GM18526 (cell line): ENCODE results near the gene PDHA1.

Source experiments
- POLR2A ChIP-seq: IDR thresholded peaks from 3 replicates; pipeline ENCODE4 v1.6.1; 2011; ENCODE audit not compliant: insufficient read length; ENCODE audit errors: extremely low read depth

The PDHA1 gene

DNA sequence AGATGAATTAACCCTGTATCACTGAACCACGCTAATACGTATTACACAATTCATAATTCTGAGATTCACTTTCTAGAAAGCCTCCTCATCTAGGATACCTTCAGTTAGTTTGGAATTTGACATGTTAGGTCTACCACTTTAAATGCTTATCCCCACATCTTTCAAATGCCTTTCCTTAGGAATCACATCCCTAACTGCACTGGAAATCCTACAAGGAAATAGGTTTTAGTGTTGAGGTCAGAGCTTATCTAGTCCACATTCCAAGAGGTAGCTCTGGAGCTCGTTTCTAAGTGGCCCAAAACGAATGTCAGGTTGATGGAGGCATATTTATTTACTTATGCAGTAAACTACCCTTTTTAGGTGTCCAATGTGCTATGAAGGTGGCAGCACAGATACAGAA, 18.0 kb downstream of the PDHA1 start:
- no peak for TF ChIP-seq POLR2A

DNA sequence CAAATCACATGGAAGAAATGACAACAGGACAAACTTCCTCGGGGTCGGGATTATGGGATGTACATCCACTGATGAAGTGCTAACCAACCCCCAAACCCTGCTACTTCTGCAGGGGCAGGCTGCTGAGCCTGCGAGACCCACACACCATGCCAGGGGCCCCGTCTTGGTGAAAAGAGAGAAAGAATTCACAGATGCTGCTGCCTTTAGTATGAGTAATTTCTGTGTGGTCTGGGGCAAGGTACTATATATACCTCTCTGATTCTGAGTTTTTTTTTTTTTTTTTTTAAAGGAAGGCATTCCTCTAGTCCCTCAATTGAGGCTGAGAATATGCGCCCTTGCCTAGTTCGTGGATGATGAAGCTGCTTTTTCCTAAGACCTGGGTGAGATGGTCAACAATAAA, 24.8 kb downstream of the PDHA1 start:
- TF ChIP-seq POLR2A, result no peak

- TF ChIP-seq POLR2A, result no peak
Measured at GRCh38 chrX:19370061-19370460, 26.3 kb downstream of the PDHA1 start.

GRCh38 chrX:19372170-19372546, 28.4 kb downstream of the PDHA1 start:
- no peak for TF ChIP-seq POLR2A

DNA sequence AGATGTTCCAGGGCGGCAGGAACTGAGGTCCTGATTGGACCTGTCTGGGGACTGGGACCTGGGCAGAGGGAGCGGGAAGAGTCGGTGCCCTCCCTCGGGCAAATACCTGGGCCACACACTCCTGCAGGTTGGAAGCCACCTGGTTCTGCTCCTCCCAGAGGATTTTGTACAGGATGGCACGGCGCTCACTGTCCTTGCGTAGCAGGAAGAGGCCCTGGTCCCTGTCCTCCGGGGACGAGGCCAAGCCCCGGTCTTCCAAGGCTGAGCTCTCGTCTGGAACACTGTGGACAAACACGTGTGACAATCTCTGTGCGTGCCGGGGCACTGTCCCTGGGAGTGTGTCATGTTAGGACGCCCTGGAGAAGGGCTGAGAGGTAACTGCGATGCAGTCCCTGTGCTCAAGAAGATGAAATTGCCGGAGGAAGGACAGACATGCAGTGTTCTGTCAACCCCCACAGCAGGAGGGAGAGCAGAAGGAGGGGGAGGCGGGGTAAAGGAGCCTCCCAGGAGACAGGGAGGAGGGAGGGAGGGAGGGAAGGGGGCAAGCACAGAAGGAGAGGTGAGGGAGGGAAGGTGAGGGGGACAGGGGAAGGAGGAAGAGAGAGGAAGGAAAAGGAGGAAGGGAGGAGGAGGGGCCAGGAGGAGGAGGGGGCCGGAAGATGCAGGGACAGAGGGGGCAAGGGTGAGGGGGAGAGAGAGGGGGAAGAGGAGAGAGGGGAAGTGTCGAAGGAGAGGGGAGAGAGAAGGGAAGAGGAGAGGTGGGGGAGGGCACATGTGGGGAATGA, 29.0 kb downstream of the PDHA1 start:
- TF ChIP-seq POLR2A, result no peak

GRCh38 chrX:19373351-19373891, 29.7 kb downstream of the PDHA1 start:
- TF ChIP-seq POLR2A, result no peak

- TF ChIP-seq POLR2A, result no peak
Measured at GRCh38 chrX:19375546-19375945, 31.8 kb downstream of the PDHA1 start.

GRCh38 chrX:19377799-19378198, 34.1 kb downstream of the PDHA1 start:
- TF ChIP-seq POLR2A, result no peak

GRCh38 chrX:19381326-19381725, 37.6 kb downstream of the PDHA1 start:
- TF ChIP-seq POLR2A, result no peak

DNA sequence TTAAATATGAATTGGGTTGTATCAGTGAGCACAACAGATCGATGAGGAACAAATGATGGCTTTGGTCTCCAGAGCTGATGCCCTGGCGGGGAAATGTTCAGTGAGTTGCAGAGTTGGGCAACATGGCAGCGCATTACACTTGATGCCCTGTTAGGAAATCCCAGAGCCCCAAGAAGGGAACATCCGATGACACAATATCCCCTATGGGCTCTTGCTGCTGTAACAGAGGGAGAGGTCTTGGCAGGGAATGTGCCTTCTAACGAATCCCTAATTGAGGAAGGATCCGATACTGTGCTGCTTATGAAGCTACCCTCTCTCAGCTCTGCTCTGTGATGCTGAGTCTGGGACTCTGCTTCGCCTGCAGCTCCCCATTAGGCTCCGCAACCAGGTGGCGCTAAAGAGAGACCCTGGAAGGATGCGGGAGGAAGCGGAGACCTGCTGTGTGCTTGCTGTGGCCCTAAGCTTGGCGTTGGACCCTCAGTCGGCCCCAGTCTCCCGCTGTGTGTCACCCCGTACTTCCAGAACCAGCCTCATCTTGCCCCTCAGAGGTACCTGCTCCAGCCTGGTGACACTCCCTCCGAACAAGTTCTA, 38.9 kb downstream of the PDHA1 start:
- TF ChIP-seq POLR2A, result no peak

DNA sequence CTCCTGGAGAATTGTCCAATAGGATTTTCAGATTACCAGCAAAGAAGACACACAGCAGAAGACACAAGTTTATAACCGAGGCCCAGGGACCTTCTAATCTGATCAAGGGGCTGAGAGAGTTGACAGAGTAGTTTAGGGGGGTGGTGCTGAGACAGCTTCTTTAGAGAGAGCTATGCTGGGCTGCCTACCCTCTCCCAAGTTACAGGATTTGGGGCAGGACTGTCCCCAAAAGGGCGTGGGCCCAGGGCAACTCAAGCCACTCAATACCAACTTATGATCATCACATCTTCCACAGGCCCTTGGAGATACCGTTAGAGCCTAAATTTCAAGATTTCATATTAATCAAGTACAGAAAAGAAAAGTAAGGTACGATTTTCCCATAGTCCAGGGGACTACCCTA, 43.0 kb downstream of the PDHA1 start:
- TF ChIP-seq POLR2A, result no peak

- TF ChIP-seq POLR2A, result no peak
Measured at GRCh38 chrX:19388064-19388679, 44.4 kb downstream of the PDHA1 start.

DNA sequence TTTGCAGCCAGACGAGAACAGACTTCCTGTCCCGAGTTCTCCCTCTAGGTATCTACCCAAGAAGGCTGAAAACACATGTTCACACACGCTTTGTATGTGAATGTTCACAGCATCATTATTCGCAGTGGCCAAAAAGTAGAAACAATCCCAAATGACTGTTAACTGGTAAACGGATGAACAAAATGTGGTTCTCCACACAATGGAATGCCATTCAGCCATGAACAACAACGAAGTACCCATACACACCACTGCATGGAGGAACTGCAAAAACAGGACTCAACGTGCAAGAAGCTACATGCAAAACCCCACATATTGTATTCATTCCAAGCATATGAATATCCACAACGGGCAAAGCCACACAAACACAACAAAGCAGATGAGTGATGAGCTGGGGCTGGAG, 45.0 kb downstream of the PDHA1 start:
- TF ChIP-seq POLR2A, result no peak

GRCh38 chrX:19389227-19389845, 45.6 kb downstream of the PDHA1 start:
- TF ChIP-seq POLR2A, result no peak

DNA sequence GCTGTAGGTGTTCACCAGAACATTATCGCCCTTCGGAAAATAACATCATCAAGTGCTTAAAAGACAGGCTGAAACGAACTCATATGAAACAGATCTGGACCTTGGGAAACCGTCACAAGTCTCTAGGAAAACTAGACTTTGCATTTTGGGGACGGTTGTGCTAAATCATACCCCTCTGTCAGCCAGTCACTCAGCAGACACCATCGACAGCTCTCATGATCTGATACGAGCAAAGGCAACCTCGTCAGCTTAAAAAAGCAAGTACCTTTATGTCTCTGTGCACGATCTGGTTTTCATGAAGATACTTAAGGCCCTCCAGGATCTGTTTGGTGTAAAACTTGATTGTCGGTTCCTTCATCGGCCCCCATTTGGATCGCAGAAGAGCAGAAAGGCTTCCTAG, 48.4 kb downstream of the PDHA1 start:
- TF ChIP-seq POLR2A, result no peak

GRCh38 chrX:19392703-19393102, 49.0 kb downstream of the PDHA1 start:
- no peak for TF ChIP-seq POLR2A
